M059J (cell line): ENCODE results near the gene VARS1. TPM values are rescaled to one million over a fixed set of nuclear protein-coding genes. Genes with fewer than 3 reads are reported as not detected.
"Not testable (repeated sequence)": the region's sequence is repeated elsewhere in the genome, so short reads cannot be mapped to it uniquely, and the experiment has no call there.

ENCODE experiments used
- DNase-seq: peaks from one replicate; pipeline ENCODE4 v3.0.0-alpha.2; 2012; ENCODE audit warnings: low read depth
- total RNA-seq: library from RNA; depleted of rRNA; stranded (reverse); fragments of >200 nt; shearing (Covaris generic); gene quantifications from 2 replicates; pipeline ENCODE4 v1.2.3, GENCODE V29; 2014

VARS1 gene
- total RNA-seq, 1 experiment from 2014 or later = 51.2 TPM

- DNase-seq = peak; percentile 91
These were observed 26.7 kb upstream of the VARS1 start for GRCh38 chr6:31822036-31822821.

- DNase-seq = peak; percentile 76
These were observed 25.9 kb upstream of the VARS1 start for GRCh38 chr6:31821301-31822035.

GRCh38 chr6:31820399-31820798 is 24.8 kb upstream of the VARS1 start:
- DNase-seq = not testable (repeated sequence)

GRCh38 chr6:31819871-31820299 is 24.3 kb upstream of the VARS1 start:
- peak; percentile 14 for DNase-seq

GRCh38 chr6:31817929-31818511 is 22.5 kb upstream of the VARS1 start:
- DNase-seq = peak; percentile 30

GRCh38 chr6:31817133-31817928 is 21.8 kb upstream of the VARS1 start:
- DNase-seq = peak; percentile 23

- peak; percentile 99 for DNase-seq
These were observed 19.7 kb upstream of the VARS1 start, which contains the start of the genes HSPA1A and HSPA1L for GRCh38 chr6:31815025-31815838. Gene HSPA1A, plus strand, starts transcription at chr6:31815543. Its CDS starts 214 bp downstream, at chr6:31815757. Gene HSPA1L, minus strand, starts transcription at chr6:31815283. Its CDS starts 3,311 bp downstream, at chr6:31811972.

GRCh38 chr6:31814677-31815024 is 19.1 kb upstream of the VARS1 start:
- DNase-seq = peak; percentile 100

- DNase-seq = no peak
These were observed 17.9 kb upstream of the VARS1 start for GRCh38 chr6:31813465-31813849.

- no peak for DNase-seq
These were observed 16.1 kb upstream of the VARS1 start for GRCh38 chr6:31811645-31812044.

- not testable (repeated sequence) for DNase-seq
These were observed 13.0 kb upstream of the VARS1 start for GRCh38 chr6:31808599-31808998.

- peak; percentile 99 for DNase-seq
These were observed 11.1 kb upstream of the VARS1 start, which contains the start of gene LSM2 for GRCh38 chr6:31806470-31807272. Gene LSM2, minus strand, starts transcription at chr6:31806966. Its CDS starts 209 bp downstream, at chr6:31806757.

GRCh38 chr6:31805939-31806469 is 10.5 kb upstream of the VARS1 start:
- DNase-seq = no peak

- not testable (repeated sequence) for DNase-seq
These were observed 5.7 kb upstream of the VARS1 start for GRCh38 chr6:31801031-31801927.

GRCh38 chr6:31799781-31800180 is 4.2 kb upstream of the VARS1 start:
- no peak for DNase-seq

GRCh38 chr6:31797588-31797987 is 2.0 kb upstream of the VARS1 start:
- no peak for DNase-seq

- DNase-seq = no peak
These were observed 1.4 kb upstream of the VARS1 start for GRCh38 chr6:31796993-31797385.

- peak; percentile 69 for DNase-seq
These were observed 511 bp downstream of the VARS1 start for GRCh38 chr6:31794866-31795615.
